Activated T-cell treated with anti-CD3 and anti-CD28 coated beads, Interleukin-2, amount 50 U/mL, for 4 hours (primary cell): Measurements from ENCODE around the gene BAG3. TPM values are rescaled to one million over a fixed set of nuclear protein-coding genes. Genes with fewer than 3 reads are reported as not detected.

ENCODE experiments used
- ATAC-seq, 2 donors: fragments of 200-7000 bp; cut with Tn5 transposase; one replicate each; pipeline ENCODE4 v1.10.0; 2021
- DNase-seq: peaks from one replicate; pipeline ENCODE4 v3.0.0-alpha.2; 2020
- H3K27me3 Mint-ChIP-seq: one replicate; pipeline ENCODE4 v1.8.0; 2021; ENCODE audit warnings: low read depth, mixed read lengths
- H3K36me3 Mint-ChIP-seq: one replicate; pipeline ENCODE4 v1.8.0; 2022; ENCODE audit warnings: mixed read lengths; ENCODE audit not compliant: insufficient read depth
- H3K4me1 Mint-ChIP-seq: one replicate; pipeline ENCODE4 v1.8.0; 2021; ENCODE audit warnings: low read depth, mixed read lengths
- H3K4me3 Mint-ChIP-seq: one replicate; pipeline ENCODE4 v1.8.0; 2021; ENCODE audit warnings: mild to moderate bottlenecking, moderate library complexity, mixed read lengths
- H3K9me3 Mint-ChIP-seq: one replicate; pipeline ENCODE4 v1.8.0; 2021; ENCODE audit warnings: mixed read lengths
- total RNA-seq, 3 donors: library from RNA; stranded (reverse); gene quantifications; one replicate each; pipeline ENCODE4 v1.2.1, GENCODE V29; 2021

Gene BAG3
- total RNA-seq, 3 donors from 2014 or later: 14.7 to 21.6 (median 15.8) TPM

GRCh38 chr10:119625570-119626280, 25.5 kb upstream of the BAG3 start:
- H3K36me3 Mint-ChIP-seq: no peaks in the 10 kb centered on the region
- no peak overlapping the region for H3K4me3 Mint-ChIP-seq
- ATAC-seq (no peak), DNase-seq (no peak)
- H3K4me1 Mint-ChIP-seq: no peaks in the 10 kb centered on the region
- no peaks in the 10 kb centered on the region for H3K27me3 Mint-ChIP-seq
- no peaks in the 10 kb centered on the region for H3K9me3 Mint-ChIP-seq

- no peaks in the 10 kb centered on the region for H3K4me1 Mint-ChIP-seq
- ATAC-seq: no peak
- H3K9me3 Mint-ChIP-seq: no peaks in the 10 kb centered on the region
These were observed 20.9 kb upstream of the BAG3 start for GRCh38 chr10:119630300-119630699.

GRCh38 chr10:119633538-119634218, 17.5 kb upstream of the BAG3 start:
- no peaks in the 10 kb centered on the region for H3K4me1 Mint-ChIP-seq
- H3K9me3 Mint-ChIP-seq: no peaks in the 10 kb centered on the region
- no peak overlapping the region for H3K4me3 Mint-ChIP-seq
- no peaks in the 10 kb centered on the region for H3K36me3 Mint-ChIP-seq
- no peaks in the 10 kb centered on the region for H3K27me3 Mint-ChIP-seq
- DNase-seq (no peak), ATAC-seq (no peak)

More at GRCh38 chr10:119630300-119630699, 20.9 kb upstream of the BAG3 start:
- no peaks in the 10 kb centered on the region for H3K27me3 Mint-ChIP-seq
- no peaks in the 10 kb centered on the region for H3K36me3 Mint-ChIP-seq
- DNase-seq: no peak
- H3K4me3 Mint-ChIP-seq: no peak overlapping the region

DNA sequence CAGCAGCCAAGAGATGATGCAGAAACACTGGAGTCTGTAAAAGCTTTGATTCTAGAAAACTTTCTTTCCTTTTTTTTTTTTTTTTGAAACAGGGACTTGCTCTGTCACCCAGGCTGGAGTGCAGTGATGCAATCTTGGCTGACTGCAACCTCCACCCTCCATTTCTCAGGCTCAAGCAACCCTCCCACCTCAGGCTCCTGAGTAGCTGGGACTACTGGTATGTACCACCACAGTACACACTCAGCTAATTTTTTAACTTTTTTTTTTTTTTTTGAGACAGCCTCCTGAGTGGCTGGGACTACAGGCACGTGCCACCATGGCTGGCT, 17.0 kb upstream of the BAG3 start:
- Mint-ChIP-seq H3K27me3 (no peaks in the 10 kb centered on the region), H3K36me3 (no peaks in the 10 kb centered on the region), H3K4me3 (no peak overlapping the region), H3K4me1 (no peaks in the 10 kb centered on the region), H3K9me3 (no peaks in the 10 kb centered on the region)
- DNase-seq (no peak), ATAC-seq (no peak)

- no peak for ATAC-seq
- Mint-ChIP-seq H3K9me3 (no peaks in the 10 kb centered on the region), H3K4me1 (peaks cover 10% of the 10 kb centered on the region), H3K36me3 (no peaks in the 10 kb centered on the region), H3K27me3 (no peaks in the 10 kb centered on the region), H3K4me3 (no peak overlapping the region)
- DNase-seq: no peak
These were observed 13.5 kb upstream of the BAG3 start for GRCh38 chr10:119637631-119638030.

DNA sequence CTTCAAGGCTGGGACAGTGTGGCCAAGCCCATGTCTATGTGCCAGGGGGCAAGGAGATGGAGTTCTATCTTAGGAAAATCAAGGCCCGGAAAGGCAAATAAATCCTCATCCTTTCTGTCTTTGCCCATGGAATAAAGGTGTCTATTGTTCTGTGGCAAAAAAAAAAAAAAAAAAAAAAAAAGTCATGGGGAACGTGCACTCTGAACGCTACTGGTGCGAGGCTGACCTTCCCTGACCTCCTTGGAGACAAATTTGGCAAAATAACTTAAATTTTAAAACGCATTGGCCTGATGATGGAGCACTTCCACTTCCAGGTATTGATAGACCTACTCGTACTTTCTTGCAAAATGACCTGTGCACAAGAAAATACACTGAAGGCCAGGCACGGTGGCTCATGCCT, 12.2 kb upstream of the BAG3 start:
- no peaks in the 10 kb centered on the region for H3K27me3 Mint-ChIP-seq

GRCh38 chr10:119640384-119640783, 10.8 kb upstream of the BAG3 start:
- ATAC-seq (no peak), DNase-seq (no peak)
- H3K9me3 Mint-ChIP-seq: no peaks in the 10 kb centered on the region
- H3K4me1 Mint-ChIP-seq: peaks cover 20% of the 10 kb centered on the region
- no peak overlapping the region for H3K4me3 Mint-ChIP-seq
- H3K36me3 Mint-ChIP-seq: no peaks in the 10 kb centered on the region
- H3K27me3 Mint-ChIP-seq: no peaks in the 10 kb centered on the region

More for the DNA sequence above, 12.2 kb upstream of the BAG3 start:
- DNase-seq (no peak), ATAC-seq (no peak)
- Mint-ChIP-seq H3K9me3 (no peaks in the 10 kb centered on the region), H3K36me3 (no peaks in the 10 kb centered on the region), H3K4me1 (peaks cover 20% of the 10 kb centered on the region), H3K4me3 (no peak overlapping the region)

GRCh38 chr10:119640875-119641526, 10.2 kb upstream of the BAG3 start:
- Mint-ChIP-seq H3K4me1 (peaks cover 20% of the 10 kb centered on the region), H3K9me3 (no peaks in the 10 kb centered on the region), H3K27me3 (no peaks in the 10 kb centered on the region), H3K36me3 (no peaks in the 10 kb centered on the region), H3K4me3 (no peak overlapping the region)
- DNase-seq (no peak), ATAC-seq (no peak)

- Mint-ChIP-seq H3K27me3 (no peaks in the 10 kb centered on the region), H3K4me3 (no peak overlapping the region), H3K4me1 (peaks cover 20% of the 10 kb centered on the region), H3K9me3 (no peaks in the 10 kb centered on the region), H3K36me3 (no peaks in the 10 kb centered on the region)
- DNase-seq (no peak), ATAC-seq (peak; percentile 92 to 96)
These were observed 8.5 kb upstream of the BAG3 start for GRCh38 chr10:119642556-119643111.

DNA sequence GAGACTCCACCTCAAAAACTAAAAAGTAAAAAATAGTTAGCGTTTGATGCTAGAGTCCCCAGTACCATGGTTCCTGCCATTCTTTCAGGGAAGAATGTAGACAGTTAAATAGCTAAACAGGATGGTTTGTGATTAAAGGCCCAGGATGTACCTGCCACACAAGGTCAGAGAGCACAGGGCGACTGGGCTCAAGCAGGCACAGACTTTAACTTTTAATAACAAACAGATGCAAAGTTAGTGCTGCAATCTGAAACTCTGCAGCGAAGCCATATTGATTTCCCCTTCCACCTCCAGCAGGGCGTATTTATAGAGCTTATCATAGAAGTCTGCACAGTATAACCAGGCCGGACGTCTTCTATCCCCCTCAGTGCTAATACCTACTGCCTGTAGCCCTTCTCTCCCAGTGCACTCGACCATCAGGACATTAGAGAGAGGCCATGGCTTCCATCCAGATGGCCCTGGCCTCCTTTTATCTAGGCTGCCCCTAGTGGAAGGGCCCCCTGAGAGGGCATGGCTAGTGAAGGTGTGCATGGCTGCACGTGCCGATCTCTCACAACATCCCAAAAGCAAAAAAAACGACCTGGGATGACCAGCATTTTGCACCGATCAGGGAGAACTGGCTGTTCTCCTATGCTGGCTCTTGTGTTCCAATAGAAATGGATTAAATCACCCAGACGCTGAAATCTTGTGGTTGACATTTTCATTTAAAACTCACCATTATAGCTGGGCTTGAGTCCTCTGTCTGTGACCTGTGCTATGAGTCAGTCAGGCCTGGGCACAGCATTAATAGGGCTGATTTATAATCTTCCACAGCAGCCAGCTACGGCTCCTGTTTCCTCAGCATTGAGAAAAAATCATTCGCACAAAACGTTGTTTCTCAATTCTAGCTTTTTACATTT, 7.6 kb upstream of the BAG3 start:
- H3K9me3 Mint-ChIP-seq: no peaks in the 10 kb centered on the region
- ATAC-seq (no peak), DNase-seq (no peak)
- no peaks in the 10 kb centered on the region for H3K36me3 Mint-ChIP-seq
- H3K27me3 Mint-ChIP-seq: no peaks in the 10 kb centered on the region
- peaks cover 20% of the 10 kb centered on the region for H3K4me1 Mint-ChIP-seq
- no peak overlapping the region for H3K4me3 Mint-ChIP-seq

- DNase-seq: no peak
- no peak for ATAC-seq
- H3K4me1 Mint-ChIP-seq: peaks cover 20% of the 10 kb centered on the region
- no peaks in the 10 kb centered on the region for H3K27me3 Mint-ChIP-seq
- H3K9me3 Mint-ChIP-seq: no peaks in the 10 kb centered on the region
- H3K36me3 Mint-ChIP-seq: no peaks in the 10 kb centered on the region
- H3K4me3 Mint-ChIP-seq: no peak overlapping the region
These were observed 6.9 kb upstream of the BAG3 start for GRCh38 chr10:119644205-119644814.

DNA sequence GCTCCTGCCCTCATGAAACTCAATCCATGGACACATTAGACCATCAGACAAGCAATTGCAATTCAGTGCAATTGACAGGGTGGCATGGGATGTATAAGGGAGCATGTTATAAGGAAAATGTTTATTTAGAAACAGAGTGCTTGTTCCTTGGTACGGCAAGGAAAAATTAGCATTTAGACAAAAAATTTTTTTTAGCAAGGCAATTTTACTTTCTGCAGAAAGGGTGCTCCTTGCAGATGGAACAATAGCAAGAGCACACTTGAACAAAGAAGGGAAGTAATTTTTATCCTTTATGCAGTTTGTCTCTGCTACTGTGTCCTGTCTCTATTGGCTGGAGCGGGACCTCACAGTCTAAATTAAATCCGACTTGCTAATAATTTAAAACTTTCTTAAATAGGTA, 6.2 kb upstream of the BAG3 start:
- H3K9me3 Mint-ChIP-seq: no peaks in the 10 kb centered on the region
- ATAC-seq (no peak), DNase-seq (no peak)
- no peaks in the 10 kb centered on the region for H3K36me3 Mint-ChIP-seq
- no peaks in the 10 kb centered on the region for H3K27me3 Mint-ChIP-seq
- peaks cover 20% of the 10 kb centered on the region for H3K4me1 Mint-ChIP-seq
- no peak overlapping the region for H3K4me3 Mint-ChIP-seq

GRCh38 chr10:119650062-119650461, 1.1 kb upstream of the BAG3 start:
- H3K9me3 Mint-ChIP-seq: no peaks in the 10 kb centered on the region
- peaks cover 31% of the 10 kb centered on the region for H3K4me1 Mint-ChIP-seq
- no peaks in the 10 kb centered on the region for H3K36me3 Mint-ChIP-seq
- ATAC-seq: no peak
- H3K27me3 Mint-ChIP-seq: no peaks in the 10 kb centered on the region
- peak overlapping the region; percentile 95 for H3K4me3 Mint-ChIP-seq
- DNase-seq: no peak
